GM19239 (cell line): ENCODE measurements around the gene CNTN1.
"Not testable (repeated sequence)": the region's sequence is repeated elsewhere in the genome, so short reads cannot be mapped to it uniquely, and the experiment has no call there.

ENCODE experiments used
- DNase-seq: peaks from one replicate; pipeline ENCODE4 v3.0.0; 2011; ENCODE audit warnings: low spot score; ENCODE audit not compliant: insufficient read length
- FAIRE-seq: peaks from 2 replicates; lab custom pipeline; 2011; peaks lifted over from hg19 to GRCh38; lab: Jason Lieb, UNC

Gene CNTN1

DNA sequence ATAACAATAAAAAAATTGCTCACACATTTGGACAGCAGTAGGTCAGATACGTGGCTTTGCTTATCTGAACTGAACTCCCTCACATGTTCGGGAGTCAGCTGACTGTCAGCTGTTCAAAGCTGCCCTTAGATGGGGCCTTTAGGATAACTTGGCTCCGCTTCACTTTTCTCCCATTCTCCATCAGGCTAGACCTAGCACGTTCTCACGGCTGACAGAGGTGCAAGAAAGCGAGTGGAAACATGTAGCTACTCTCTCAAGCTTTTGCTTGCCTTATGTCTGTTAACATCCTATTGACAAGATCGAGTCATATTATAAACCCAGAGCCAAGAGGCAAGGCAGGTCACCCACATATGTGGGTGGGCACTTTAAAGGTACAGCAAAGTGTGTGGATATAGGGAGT, 383.9 kb downstream of the CNTN1 start:
- DNase-seq (no peak), FAIRE-seq (no peak)

- not testable (repeated sequence) for FAIRE-seq, DNase-seq
Observed at GRCh38 chr12:41081241-41081640, 389.0 kb downstream of the CNTN1 start.

DNA sequence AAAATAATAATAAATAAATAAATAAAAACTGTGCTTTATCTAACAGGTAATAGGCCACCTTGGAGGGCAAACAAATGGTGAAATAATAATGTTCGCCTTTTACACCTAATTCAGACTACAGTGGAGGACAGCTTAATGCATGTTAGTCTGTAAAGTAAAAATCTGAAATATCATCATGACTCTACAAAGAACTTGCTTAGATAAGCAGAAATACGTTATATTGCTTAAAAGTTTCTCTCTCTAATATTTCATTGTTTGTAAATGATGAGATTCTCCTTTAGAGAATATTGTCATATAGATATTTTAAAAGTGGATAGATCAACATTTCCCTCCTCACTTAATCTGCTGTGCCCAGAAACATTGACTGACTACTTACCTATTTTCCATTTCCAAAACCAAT, 397.2 kb downstream of the CNTN1 start:
- no peak for FAIRE-seq
- no peak for DNase-seq

DNA sequence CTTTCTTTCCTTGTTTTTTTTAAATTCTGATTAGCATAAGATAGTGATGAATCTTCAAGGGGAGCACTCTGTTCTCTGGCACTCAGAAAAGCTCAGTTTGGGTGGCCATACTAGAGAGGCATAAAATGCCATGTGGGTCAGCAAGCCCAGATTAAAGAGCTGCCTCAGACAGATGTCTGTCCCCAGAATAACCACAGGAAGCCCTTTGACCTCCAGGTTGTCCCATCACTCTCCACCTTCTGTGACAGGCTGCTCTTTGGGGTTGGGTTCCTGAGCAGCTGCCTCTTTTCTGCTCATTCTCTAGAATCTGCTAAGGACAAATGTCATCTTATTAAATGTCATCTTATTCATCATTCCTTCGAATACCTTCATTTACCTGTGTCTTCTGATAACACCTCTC, 399.9 kb downstream of the CNTN1 start:
- DNase-seq (no peak), FAIRE-seq (no peak)

DNA sequence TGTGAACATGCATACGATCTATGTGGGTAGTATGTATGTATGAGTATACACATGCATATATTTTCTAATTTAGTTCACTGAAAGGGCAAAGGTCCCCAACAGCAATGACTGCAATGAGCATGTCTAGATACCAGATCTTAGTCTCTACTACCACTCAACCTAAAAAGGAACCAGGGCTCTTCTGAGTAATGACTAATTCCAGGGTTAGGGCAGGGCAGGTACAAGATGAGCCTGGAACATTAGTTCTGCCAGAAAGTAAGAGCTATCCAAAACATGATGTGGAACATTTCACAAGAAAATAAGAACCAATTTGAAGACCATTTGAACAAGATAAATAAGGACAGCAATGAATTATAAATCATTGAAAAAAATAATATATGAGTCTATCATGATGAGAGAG, 404.6 kb downstream of the CNTN1 start:
- FAIRE-seq (no peak), DNase-seq (no peak)

DNA sequence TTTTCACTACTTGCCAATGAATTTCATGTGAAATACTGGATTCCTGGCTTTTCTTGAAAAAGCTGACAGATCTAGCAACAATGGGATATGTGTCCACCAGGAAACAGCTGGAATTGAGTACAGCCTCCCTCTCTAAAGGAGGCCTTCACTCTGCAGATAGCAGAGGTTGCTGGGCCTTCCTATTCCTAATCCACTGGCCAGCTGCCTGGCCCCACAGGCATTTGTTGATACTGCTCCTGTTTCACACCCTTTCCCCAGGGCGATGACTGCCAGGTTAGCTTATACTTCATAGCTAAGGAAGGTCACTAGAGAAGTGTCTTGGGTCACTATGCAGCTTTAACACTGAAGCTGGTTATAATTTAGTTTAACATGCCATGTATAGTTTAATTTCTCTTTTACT, 408.3 kb downstream of the CNTN1 start:
- no peak for FAIRE-seq

DNA sequence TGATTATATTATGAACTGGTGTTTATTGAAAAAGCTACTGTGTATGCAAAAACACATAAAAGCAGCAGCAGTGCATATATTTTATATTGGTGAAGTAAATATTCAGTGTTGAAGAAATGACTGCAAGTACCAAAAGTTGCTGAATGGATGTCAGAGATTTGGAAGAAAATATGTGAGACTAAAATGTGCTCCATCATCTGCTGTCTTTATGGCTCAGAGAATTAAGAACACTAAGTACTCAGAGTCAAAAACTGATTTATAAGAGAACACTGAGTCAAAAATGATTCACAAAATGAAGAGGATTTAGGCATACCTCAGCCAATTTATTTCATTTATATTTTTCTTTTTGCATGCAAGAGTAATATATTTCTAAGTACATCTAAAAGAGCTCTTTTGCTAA, 409.6 kb downstream of the CNTN1 start:
- DNase-seq: no peak
- no peak for FAIRE-seq

More for the DNA sequence above, 408.3 kb downstream of the CNTN1 start:
- DNase-seq: no peak

- DNase-seq: no peak
- FAIRE-seq: no peak
Observed at GRCh38 chr12:41103614-41104013, 411.4 kb downstream of the CNTN1 start.

GRCh38 chr12:41106315-41106714, 414.1 kb downstream of the CNTN1 start:
- no peak for FAIRE-seq
- no peak for DNase-seq

- DNase-seq (no peak), FAIRE-seq (no peak)
Observed at GRCh38 chr12:41108032-41108431, 415.8 kb downstream of the CNTN1 start.

DNA sequence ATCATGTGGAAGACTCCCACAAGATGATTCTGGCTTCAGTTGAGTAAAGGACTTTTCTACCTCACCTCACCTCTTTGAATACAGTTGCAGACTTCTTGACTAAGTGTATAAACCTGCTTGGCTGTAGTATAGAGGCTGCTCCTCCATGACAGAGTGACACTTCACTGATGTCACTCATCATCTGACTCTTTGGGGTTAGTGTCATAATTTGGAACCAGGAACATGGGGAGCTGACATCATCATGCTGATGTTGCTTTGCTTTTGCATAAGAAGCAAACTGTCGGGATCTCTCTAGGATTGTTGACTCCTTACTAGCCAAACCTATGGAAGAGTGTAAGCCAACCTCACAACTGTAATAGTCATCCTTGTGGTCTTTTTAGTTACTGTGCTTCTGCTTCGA, 420.7 kb downstream of the CNTN1 start:
- DNase-seq (no peak), FAIRE-seq (no peak)

DNA sequence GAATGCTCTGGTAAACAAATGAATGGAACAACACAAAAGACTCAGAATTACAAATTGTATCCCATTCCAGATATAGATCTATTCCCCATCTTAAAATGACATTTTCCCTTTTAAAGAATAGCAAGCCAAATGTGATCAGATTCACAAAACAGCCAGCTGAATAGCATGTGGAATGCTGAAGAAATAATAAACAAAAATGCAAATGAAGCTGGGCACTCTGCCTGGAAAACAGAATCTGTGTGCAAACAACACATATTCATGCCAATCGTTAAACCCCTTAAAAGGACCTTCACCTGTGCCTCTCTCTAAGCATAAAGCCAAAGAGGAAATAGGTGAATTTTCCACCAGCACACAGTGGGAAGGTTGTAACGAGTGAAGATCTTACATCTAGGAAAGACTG, 428.0 kb downstream of the CNTN1 start:
- FAIRE-seq (no peak), DNase-seq (no peak)

- no peak for FAIRE-seq
Observed at GRCh38 chr12:41121374-41121773, 429.1 kb downstream of the CNTN1 start.

More at GRCh38 chr12:41121374-41121773, 429.1 kb downstream of the CNTN1 start:
- DNase-seq: no peak
